Ureter (tissue), 1 donor: ENCODE data around the gene SLC12A1. TPM values are rescaled to one million over a fixed set of nuclear protein-coding genes. Genes with fewer than 3 reads are reported as not detected.
A peak's percentile ranks its signal among the peaks of the same experiment; 100 is the strongest.
"Not testable (repeated sequence)": the region's sequence is repeated elsewhere in the genome, so short reads cannot be mapped to it uniquely, and the experiment has no call there.

Source experiments
- DNase-seq: peaks from one replicate; pipeline ENCODE4 v3.0.0-alpha.2; 2020; ENCODE audit warnings: low spot score
- total RNA-seq: library from RNA; stranded (reverse); gene quantifications from one replicate; pipeline ENCODE4 v1.2.4, GENCODE V29; 2023
- donor health status: DM: yes; HTN: yes; CAD: no.

The SLC12A1 gene
- total RNA-seq, 1 donor from 2014 or later, result not detected

DNA sequence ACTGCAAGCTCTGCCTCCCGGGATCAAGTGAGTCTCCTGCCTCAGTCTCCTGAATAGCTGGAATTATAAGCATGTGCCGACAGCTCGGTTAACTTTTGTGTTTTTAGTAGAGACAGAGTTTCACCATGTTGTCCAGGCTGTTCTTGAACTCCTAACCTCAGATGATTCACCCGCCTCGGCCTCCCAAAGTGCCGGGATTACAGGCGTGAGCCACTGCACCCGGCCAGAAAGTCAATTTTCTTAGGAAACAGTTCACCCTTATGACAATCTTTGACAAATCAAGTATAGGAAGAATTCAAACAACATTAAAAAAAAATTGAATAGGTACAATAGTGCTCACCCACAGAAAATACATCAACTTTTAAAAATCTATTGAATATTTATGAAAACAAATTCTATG lies 101.5 kb downstream of the SLC12A1 start:
- DNase-seq, result no peak

DNA sequence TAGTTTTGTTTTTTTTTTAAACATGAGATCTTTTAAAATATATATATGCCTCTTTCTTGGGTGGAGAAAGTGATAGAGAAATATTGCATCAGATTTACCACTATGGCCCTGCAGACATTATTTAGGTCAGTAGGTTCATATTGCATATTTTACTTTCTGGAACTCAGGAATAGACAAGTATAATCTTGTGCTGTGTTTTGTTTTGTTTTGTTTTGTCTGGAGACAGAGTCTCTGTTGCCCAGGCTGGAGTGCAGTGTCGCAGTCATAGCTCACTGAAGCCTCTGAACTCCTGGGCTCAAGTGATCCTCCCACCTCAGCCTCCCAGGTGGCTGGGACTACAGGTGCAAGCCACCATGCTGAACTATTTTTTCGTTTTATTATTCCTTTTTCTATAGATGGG lies 103.6 kb downstream of the SLC12A1 start:
- no peak for DNase-seq

DNA sequence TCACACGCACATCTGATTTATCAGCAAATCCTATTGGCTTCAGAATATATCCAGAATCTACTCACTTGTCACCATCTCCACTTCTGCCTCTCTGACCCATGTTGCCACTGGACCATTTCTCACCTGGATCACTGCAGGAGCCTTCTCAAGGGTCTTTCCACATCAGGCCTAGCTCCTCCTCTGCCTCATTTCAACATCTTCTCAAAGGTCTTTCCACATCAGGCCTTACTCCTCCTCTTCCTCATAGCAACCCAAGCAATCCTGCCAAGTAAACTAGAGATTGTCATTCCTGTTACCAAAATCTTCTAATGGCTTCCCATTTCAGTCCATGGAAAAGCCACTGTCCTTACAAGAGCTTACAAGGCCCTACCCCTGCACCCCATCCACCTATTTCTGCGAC lies 107.1 kb downstream of the SLC12A1 start:
- no peak for DNase-seq

DNA sequence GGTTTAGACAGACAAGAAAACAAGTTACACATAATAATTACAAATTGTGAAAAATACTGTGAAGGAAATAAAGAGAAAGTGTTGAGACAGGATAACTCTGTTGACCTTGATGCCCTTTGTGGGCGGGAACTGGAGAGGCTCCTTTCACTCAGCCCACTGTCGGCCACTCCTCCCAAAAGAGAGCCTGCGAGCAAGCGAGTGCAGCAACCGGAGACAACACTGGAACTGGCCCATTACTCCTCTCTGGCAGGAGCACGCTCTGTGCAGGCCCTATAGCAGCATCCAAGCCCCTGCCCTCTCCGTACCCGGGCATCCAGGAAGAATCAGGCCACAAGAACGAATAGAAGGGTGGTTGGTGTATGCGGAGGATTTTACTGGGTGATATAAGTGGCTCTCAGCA lies 108.9 kb downstream of the SLC12A1 start:
- DNase-seq, result no peak

DNA sequence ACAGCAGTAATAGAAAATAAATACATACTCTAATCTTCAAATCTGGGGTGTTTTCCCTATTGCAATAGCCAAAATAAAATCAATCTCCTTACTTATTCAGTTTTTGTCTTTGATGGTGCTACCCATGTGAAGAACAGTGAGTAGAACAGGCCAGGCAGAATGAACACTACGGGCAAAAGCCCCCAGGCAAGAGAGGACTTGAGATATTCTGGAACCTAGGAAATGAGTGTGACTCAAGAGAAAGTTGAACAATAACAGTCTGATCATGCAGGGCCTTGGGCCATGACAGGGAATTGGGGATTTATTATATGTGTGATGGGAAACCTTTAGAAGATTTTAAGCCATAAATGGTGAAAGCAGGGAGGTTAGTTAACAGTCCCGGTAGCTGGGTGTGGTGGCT lies 111.1 kb downstream of the SLC12A1 start:
- no peak for DNase-seq

DNA sequence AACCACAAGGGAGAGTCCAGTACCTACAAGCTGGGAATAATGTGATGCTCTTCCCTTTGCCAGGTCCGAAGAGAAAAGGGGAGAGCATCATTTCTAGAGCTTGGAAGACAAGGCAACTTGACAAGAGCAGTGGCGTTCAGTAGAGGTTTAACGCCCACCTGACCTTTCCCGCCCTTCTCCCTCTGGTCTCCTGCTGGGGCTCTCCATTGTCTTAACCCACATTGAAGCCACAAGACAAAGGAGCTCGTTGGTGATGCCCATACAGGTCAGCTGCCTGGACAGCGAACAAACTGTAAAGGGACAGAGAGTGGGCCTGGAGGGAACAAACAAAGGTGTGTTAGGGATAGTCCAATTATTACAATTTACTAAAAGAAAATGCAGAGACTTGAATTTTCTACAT lies 112.0 kb downstream of the SLC12A1 start:
- DNase-seq, result no peak

DNA sequence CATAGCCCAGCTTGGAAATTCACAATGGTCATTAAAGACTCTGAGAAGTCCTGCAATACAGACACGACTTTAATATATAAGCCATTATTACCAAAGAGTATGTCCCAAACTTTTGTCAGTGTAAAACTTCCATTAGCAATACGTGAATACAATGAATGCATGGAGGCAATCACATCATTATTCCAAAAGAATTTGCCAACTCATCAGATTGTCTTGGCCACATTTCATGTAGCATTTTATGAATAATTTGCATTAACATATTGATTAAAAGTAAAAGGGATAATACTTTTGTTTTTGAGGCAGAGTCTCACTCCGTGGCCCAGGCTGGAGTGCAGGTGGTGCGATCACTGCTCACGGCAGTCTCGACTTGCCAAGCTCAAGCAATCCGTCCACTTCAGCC lies 117.2 kb downstream of the SLC12A1 start:
- DNase-seq, result no peak

DNA sequence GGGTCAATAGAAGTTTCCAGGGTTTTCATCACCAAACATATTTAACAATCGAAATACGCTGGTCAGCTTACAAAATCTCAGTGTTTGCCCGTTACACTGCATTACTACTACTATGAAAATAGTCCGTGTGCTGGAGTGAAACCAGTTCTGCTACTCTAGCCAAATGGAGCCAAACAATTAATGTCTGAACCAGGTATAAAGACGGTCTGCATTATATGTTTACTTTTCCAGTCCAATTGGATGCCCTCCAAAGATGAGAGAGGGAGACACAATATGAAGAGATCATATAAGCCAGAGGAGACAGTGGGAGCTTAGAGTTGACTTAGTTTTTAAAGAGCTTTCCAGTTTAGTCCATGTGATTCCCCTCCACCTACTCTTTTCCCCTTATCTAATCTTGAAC lies 118.8 kb downstream of the SLC12A1 start:
- no peak for DNase-seq

DNA sequence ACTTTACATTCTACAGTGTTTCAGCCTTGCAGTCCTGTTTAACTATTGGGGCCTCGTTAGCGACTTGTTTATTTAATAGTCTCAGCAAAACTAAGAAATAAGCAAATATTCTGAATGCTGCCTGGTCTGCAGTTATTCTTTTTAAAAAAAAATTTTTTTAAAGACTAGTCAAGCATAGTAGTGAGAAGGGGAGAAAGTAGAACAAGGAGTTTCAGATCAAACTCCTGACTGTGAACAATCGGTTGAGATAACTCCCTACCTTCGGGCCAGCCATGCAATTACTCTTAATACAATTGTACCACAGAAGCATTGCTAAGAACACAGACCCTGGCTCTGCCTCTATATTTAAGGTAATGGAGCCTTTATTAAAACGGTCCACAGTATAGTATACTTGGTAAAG lies 119.3 kb downstream of the SLC12A1 start:
- DNase-seq, result no peak

DNA sequence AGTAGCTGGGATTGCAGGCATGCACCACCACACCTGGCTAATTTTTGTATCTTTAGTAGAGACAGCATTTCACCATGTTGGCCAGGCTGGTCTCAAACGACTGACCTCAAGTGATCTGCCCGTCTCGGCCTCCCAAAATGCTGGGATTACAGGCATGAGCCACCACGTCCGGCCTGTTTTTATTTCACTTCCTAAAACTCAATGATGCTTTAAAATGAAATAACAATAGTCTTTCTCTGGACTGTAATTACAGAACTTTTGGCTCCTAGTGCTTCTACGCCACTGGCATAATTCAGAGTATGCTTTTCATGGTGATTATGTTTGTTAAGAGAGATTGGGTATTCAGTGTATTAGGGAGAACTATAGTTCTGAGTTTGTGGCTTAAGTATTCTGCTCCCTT lies 120.1 kb downstream of the SLC12A1 start:
- not testable (repeated sequence) for DNase-seq

DNA sequence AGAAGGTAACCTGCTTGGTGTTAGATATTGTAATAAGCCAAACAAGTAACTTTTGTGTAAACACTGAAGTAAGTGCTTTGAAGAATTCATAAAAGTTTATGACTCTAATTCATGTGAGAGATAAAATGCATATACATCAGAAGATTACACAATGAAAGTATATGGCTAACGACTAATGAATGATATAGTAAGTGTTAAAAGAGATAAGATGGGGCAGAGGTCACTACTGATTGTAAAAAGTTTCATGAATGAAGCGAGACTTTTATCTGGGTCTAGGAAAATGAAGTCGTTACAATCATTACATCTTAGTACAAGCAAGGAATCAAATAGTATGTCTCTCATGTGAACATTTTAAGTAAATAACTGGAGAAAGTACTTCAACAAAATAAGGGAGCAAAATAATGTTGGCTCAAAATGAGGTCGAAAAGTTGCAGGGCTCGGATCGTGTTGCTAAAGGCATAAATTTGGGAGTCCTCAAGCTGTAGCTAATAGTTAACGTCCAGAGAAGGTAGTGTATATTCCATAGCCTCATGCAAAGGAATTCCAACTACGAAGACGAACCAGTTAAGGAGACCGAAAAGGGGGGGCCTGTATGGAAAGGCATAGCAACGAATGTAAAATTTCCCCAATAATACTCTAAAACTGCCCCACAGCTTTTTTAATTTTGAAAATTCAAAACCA lies 124.1 kb downstream of the SLC12A1 start:
- no peak for DNase-seq

DNA sequence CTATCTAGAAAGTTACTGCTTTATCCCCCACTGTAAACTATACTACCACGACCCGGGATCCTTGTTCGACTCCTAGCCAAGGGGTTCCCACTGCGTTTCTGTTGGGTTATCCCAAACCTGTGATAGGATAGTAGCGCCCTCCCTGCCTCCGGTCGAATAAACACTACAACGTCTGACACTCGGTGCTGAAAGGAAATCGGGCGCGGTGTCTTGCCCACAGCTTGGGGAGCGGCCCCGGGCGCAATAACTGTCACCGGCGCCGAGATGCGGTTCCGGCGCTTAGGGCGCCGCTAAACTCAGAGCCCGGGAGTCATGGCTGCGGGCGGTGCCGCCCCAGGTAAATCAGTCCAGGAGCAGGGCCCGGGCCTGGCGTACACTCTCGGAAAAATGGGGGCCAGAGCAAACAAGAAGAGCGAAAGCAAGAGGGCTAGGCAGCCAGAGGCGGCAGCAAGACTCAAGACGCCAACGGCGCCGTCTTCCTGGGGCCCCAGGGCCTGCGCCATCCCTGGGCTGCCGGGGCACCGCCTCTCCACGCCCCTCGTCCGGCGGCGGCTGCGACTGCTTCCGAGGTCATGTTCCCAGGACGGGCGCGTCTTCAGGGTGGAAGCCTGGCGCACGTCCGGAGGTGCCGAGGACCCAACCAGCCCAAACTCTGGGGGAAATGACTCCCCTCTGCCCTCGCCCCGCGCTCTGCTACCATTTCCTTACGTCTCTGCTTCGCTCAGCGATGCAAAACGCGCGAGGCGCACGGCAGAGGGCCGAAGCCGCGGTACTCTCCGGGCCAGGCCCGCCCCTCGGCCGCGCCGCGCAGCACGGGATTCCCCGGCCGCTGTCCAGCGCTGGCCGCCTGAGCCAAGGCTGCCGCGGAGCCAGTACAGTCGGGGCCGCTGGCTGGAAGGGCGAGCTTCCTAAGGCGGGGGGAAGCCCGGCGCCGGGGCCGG lies 125.0 kb downstream of the SLC12A1 start, which contains the start of gene DUT:
TSS of gene DUT (plus strand) at position 575 of the 941 bp plus-strand sequence. CDS start at position 662, 87 bp downstream.
- peak; percentile 89 for DNase-seq

DNA sequence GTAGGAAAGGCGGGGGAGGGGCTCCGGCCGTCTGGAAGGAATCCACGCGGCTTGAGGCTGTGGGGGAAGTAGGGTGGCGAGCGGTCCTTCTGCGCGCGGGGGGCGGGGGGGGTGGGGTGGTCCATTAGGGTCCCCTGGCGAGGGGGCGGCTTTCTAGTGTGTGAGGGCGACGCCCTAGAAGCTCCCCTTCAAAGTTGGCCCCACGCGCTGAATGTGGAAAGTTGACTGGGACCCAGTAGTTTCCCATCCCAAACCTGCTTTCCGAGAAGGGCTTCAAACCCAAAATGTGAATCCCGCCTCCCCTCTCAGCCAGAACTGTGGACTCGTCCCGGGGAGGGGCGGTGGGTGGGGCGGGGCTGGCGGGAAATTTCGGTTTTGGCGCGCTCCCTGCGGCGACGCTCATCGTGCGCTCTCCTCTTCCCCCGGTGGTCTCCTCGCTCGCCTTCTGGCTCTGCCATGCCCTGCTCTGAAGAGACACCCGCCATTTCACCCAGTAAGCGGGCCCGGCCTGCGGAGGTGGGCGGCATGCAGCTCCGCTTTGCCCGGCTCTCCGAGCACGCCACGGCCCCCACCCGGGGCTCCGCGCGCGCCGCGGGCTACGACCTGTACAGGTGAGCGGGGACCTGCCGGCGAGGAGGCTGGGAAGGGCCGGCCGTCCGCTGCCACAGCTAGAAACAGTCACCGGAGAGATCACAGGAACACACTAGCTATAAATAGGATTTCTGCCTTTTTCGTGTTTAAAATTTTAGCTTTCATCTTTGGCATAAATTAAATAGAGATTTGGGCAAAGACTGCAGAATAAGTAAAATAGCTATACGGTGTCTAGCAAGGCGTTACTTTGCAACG lies 125.9 kb downstream of the SLC12A1 start:
- DNase-seq, result peak; percentile 78

DNA sequence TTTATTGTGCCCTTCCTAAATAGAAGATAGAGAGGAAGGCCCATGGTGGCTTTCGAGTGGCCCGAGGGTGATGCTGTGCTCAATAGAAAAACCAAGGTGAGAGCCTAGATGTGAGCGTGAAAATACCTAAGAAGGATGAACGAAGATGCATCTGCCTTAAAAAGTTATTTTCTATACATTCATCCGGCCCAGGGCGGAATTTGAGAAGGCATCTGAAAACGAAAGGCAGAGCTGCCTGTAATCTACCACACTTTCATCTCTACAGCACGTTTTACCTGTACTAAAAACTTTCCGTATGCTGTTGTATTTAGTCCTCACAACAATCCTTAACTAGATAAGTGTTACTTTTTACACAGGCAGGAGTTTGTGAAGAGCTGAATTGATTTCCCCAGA lies 126.5 kb downstream of the SLC12A1 start:
- no peak for DNase-seq

DNA sequence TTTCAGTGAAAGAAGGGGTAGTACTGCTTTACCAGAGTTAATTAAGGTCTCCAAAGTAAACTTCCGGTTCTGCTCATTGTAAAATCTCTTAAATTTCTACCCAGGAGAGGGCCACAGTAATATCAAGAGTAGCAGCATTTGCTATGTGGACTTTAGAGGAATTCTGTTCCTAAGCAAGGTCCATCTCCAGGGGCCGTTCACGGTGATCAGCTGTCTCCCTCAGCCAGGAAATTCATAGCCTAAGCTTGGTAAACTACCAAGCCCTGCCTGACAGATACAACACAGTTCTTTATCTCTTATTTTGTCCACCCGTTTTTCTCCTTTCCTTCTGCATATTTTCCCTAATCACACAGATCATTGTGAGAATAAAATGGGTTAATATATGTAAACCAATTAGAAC lies 127.4 kb downstream of the SLC12A1 start:
- DNase-seq, result no peak

DNA sequence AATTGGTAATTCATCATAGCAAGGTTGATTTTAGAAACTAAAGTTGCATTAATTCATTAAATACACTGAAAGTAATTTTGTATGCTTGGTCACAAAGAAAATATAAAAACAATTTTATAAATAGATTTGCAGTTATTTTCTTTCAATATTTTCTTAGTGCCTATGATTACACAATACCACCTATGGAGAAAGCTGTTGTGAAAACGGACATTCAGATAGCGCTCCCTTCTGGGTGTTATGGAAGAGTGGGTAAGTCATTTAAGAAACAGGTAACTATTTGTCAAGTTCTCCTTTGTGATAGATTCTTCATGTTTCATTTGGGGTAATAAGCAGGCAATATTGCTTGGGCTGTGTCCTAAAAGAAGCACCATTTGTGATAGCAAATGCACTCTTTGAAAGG lies 128.2 kb downstream of the SLC12A1 start:
- DNase-seq, result no peak

DNA sequence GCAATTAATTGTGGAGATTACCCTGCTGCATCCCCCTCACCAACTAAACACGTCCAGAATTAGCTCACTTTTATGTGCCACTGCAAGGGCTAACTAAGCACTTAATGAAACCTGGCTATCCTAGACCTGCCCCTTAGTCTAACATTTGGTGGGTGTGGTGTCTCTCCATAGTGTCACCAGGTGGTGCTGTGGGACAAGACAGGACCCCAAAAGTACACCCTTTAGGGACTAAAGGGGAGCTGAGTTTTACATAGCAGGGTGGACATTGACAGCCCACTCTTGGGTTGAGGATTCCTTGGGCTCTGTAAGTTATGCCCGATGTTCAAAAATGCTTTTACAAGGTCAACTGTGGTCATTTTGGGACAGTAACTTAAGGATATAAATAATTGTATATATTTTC lies 130.8 kb downstream of the SLC12A1 start:
- DNase-seq, result no peak

DNA sequence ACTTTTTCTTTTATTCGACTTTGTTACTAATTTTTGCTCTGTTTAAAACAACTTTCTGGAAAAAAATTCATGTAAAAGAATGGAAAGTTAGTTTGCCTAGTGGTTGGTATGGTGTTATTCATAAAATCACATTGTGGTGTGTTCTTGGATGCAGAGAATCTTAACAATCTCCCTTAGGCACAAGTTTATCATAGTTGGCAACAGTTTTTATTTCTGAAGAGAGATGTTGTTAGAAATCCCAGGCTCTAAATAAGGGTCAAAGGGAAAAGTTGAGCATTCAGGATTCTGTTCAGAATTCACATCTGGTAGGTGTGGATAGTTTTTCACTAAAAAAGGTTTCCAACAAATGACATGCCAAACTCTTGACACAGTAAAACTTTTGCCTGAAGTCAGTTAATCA lies 131.5 kb downstream of the SLC12A1 start:
- DNase-seq, result no peak

DNA sequence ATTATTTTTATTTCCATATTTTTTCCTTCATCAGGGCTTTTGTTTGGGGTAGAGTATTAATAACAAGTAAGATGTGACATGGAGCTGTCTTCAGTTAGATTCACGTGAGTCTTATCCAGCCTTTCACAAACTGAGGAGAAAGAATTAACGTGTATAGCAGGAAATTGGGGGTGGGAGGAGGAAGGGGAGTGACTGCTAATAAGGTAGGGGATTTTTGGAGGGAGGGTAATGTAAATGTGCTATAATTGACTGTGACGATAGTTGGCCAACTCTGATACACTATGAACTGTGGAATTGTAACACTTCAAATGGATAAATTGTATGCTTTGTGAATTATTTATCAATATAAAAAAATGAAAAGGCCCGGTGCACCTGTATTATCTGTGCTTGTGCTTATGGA lies 134.0 kb downstream of the SLC12A1 start:
- DNase-seq, result no peak

DNA sequence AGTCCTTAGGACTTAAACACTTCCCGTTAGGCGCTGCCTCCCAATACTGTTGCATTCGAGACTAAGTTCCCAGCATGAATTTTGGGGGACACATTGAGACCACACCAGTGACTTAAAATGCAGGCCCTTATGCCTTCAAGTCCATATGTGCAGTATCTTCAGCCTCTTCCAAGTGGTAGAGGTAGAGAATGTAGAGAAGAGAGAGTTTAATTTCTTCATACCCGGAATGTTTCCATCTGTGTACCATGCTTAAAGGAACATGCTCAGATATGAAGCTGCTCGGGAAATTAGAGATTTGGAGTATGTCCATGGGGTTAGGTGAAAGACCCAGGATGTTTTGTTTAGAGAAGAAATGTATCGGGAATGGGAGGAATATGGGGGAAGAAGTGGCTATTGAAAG lies 137.8 kb downstream of the SLC12A1 start:
- DNase-seq, result no peak

DNA sequence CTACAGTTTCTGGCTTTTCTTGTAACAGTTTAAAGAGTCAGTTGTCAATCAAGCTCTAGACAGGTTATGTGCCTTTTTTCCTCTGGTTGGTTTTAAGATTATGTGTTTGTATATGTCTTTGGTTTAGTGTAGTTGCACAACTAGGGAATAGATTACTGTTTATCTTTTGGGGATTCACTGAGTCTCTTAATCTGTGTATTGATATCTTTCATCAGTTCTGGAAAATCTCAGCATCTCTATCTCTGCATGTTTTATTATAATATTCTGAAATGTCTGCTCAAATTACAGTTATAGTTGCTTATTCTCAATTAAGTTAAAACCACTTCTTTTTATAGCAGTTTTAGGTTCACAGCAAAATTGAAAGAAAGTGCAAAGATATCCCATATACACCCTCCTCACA lies 139.4 kb downstream of the SLC12A1 start:
- DNase-seq, result no peak

DNA sequence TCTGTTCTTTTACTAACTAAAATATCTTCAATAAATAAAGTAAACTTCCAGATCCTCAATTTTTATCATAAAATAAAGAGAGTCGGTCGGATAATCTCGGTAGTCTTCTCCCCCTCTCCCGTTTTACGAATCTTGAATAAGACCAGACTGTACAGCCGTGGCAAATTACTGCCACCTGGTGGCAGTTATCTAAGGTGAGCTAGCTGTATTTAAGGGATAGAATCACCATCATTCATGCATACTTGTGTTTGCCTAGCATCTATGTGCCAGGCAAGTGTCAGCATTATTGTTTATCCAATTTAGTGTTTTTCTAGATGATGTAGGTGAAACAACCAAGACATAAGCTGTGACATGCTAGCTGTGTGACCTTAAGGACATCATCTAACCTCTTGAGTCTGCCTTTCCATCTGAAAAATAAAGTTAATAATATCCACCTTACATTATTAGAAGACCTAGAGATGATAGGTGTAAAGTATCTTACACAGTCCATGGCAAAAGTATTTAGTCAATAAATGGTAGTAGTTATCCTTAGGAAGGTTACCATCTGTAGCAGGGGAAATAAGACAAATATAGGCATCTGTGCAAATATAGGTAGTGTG lies 146.5 kb downstream of the SLC12A1 start:
- DNase-seq, result peak; percentile 51
